Measurements from ENCODE around the gene PURA. TPM values are rescaled to one million over a fixed set of nuclear protein-coding genes. Genes with fewer than 3 reads are reported as not detected.

The PURA gene
- total RNA-seq, 1 donor from 2014 or later = 11.4 TPM

- H3K4me1 Mint-ChIP-seq (ENCODE audit: unreplicated experiment) = peaks cover 46% of the 10 kb centered on the region
- no peak for TF ChIP-seq CTCF (IDR thresholded peaks at IDR 0.05)
- peak overlapping the region; percentile 79 for H3K27ac Mint-ChIP-seq (ENCODE audit: unreplicated experiment)
- H3K4me3 Mint-ChIP-seq (ENCODE audit: unreplicated experiment) = peak overlapping the region; percentile 81
- peak; percentile 90 for DNase-seq (ENCODE audit: extremely low spot score, unreplicated experiment)
- peaks cover 33% of the 10 kb centered on the region for H3K27me3 Mint-ChIP-seq (ENCODE audit: unreplicated experiment)
- H3K9me3 Mint-ChIP-seq (ENCODE audit: unreplicated experiment) = no peaks in the 10 kb centered on the region
- no peaks in the 10 kb centered on the region for H3K36me3 Mint-ChIP-seq (ENCODE audit: unreplicated experiment)
Measured at GRCh38 chr5:140114341-140115185, 654 bp downstream of the PURA start.

- H3K27me3 Mint-ChIP-seq (ENCODE audit: unreplicated experiment) = peaks cover 29% of the 10 kb centered on the region
- peak overlapping the region; percentile 81 for H3K4me3 Mint-ChIP-seq (ENCODE audit: unreplicated experiment)
- no peaks in the 10 kb centered on the region for H3K36me3 Mint-ChIP-seq (ENCODE audit: unreplicated experiment)
- H3K4me1 Mint-ChIP-seq (ENCODE audit: unreplicated experiment) = peaks cover 45% of the 10 kb centered on the region
- DNase-seq (ENCODE audit: extremely low spot score, unreplicated experiment) = no peak
- no peak for TF ChIP-seq CTCF (IDR thresholded peaks at IDR 0.05)
- H3K9me3 Mint-ChIP-seq (ENCODE audit: unreplicated experiment) = no peaks in the 10 kb centered on the region
- H3K27ac Mint-ChIP-seq (ENCODE audit: unreplicated experiment) = peak overlapping the region; percentile 79
Measured at GRCh38 chr5:140115186-140115500, 1.2 kb downstream of the PURA start.

GRCh38 chr5:140116716-140117115, 2.8 kb downstream of the PURA start:
- Mint-ChIP-seq H3K4me3 (ENCODE audit: unreplicated experiment) (no peak overlapping the region), H3K4me1 (ENCODE audit: unreplicated experiment) (peaks cover 45% of the 10 kb centered on the region), H3K9me3 (ENCODE audit: unreplicated experiment) (no peaks in the 10 kb centered on the region), H3K27ac (ENCODE audit: unreplicated experiment) (no peak overlapping the region), H3K36me3 (ENCODE audit: unreplicated experiment) (no peaks in the 10 kb centered on the region), H3K27me3 (ENCODE audit: unreplicated experiment) (peaks cover 15% of the 10 kb centered on the region)
- DNase-seq (ENCODE audit: extremely low spot score, unreplicated experiment) = no peak
- no peak for TF ChIP-seq CTCF (IDR thresholded peaks at IDR 0.05)

GRCh38 chr5:140117523-140117922, 3.6 kb downstream of the PURA start:
- Mint-ChIP-seq H3K4me1 (ENCODE audit: unreplicated experiment) (peaks cover 46% of the 10 kb centered on the region), H3K4me3 (ENCODE audit: unreplicated experiment) (no peak overlapping the region), H3K36me3 (ENCODE audit: unreplicated experiment) (no peaks in the 10 kb centered on the region), H3K27me3 (ENCODE audit: unreplicated experiment) (peaks cover 7% of the 10 kb centered on the region), H3K27ac (ENCODE audit: unreplicated experiment) (no peak overlapping the region), H3K9me3 (ENCODE audit: unreplicated experiment) (no peaks in the 10 kb centered on the region)
- TF ChIP-seq CTCF (IDR thresholded peaks at IDR 0.05) = no peak
- DNase-seq (ENCODE audit: extremely low spot score, unreplicated experiment) = no peak

GRCh38 chr5:140118302-140118936, 4.5 kb downstream of the PURA start:
- TF ChIP-seq CTCF (IDR thresholded peaks at IDR 0.05) = peak; percentile 13
- DNase-seq (ENCODE audit: extremely low spot score, unreplicated experiment) = no peak
- Mint-ChIP-seq H3K27me3 (ENCODE audit: unreplicated experiment) (peaks cover 2% of the 10 kb centered on the region), H3K9me3 (ENCODE audit: unreplicated experiment) (no peaks in the 10 kb centered on the region), H3K27ac (ENCODE audit: unreplicated experiment) (no peak overlapping the region), H3K4me1 (ENCODE audit: unreplicated experiment) (peaks cover 40% of the 10 kb centered on the region), H3K4me3 (ENCODE audit: unreplicated experiment) (no peak overlapping the region), H3K36me3 (ENCODE audit: unreplicated experiment) (no peaks in the 10 kb centered on the region)
